ENCODE data around the gene RPS4Y2. TPM values are rescaled to one million over a fixed set of nuclear protein-coding genes. Genes with fewer than 3 reads are reported as not detected.

Gene RPS4Y2
- total RNA-seq, 1 donor from 2014 or later, result not detected

Other genes starting within 250 kb of the RPS4Y2 start
- gene EIF1AY, start 180.3 kb upstream of the RPS4Y2 start, total RNA-seq (ENCODE audit: insufficient read depth, low replicate concordance), result 35.2 TPM